ENCODE data around the gene MAPK7.

Gene MAPK7

GRCh38 chr17:19363114-19363438, 15.2 kb upstream of the MAPK7 start:
- no peak for TF ChIP-seq CTCF (IDR thresholded peaks at IDR 0.05; ENCODE audit: low read depth, low read length)
- no peak for DNase-seq (ENCODE audit: low read depth in 2 of 2)
- H3K4me3 ChIP-seq (replicated peaks in 1 of 2; ENCODE audit: low read depth in 2 of 2, low read length in 2 of 2), result peak overlapping the region; percentile 65 to 76

GRCh38 chr17:19363460-19364035, 14.8 kb upstream of the MAPK7 start:
- H3K4me3 ChIP-seq (replicated peaks in 1 of 2; ENCODE audit: low read depth in 2 of 2, low read length in 2 of 2), result no peak overlapping the region
- no peak for TF ChIP-seq CTCF (IDR thresholded peaks at IDR 0.05; ENCODE audit: low read depth, low read length)
- no peak for DNase-seq (ENCODE audit: low read depth in 2 of 2)

- no peak overlapping the region for H3K4me3 ChIP-seq (replicated peaks in 1 of 2; ENCODE audit: low read depth in 2 of 2, low read length in 2 of 2)
- TF ChIP-seq CTCF (IDR thresholded peaks at IDR 0.05; ENCODE audit: low read depth, low read length), result no peak
- no peak for DNase-seq (ENCODE audit: low read depth in 2 of 2)
Observed at GRCh38 chr17:19364699-19365498, 13.4 kb upstream of the MAPK7 start.

- no peak for DNase-seq (ENCODE audit: low read depth in 2 of 2)
- TF ChIP-seq CTCF (IDR thresholded peaks at IDR 0.05; ENCODE audit: low read depth, low read length), result no peak
- H3K4me3 ChIP-seq (replicated peaks in 1 of 2; ENCODE audit: low read depth in 2 of 2, low read length in 2 of 2), result no peak overlapping the region
Observed at GRCh38 chr17:19365499-19365817, 12.8 kb upstream of the MAPK7 start.

- TF ChIP-seq CTCF (IDR thresholded peaks at IDR 0.05; ENCODE audit: low read depth, low read length), result no peak
- H3K4me3 ChIP-seq (replicated peaks in 1 of 2; ENCODE audit: low read depth in 2 of 2, low read length in 2 of 2), result no peak overlapping the region
- no peak for DNase-seq (ENCODE audit: low read depth in 2 of 2)
Observed at GRCh38 chr17:19365833-19366636, 12.3 kb upstream of the MAPK7 start.

- DNase-seq (ENCODE audit: low read depth in 2 of 2), result no peak
- no peak overlapping the region for H3K4me3 ChIP-seq (replicated peaks in 1 of 2; ENCODE audit: low read depth in 2 of 2, low read length in 2 of 2)
- no peak for TF ChIP-seq CTCF (IDR thresholded peaks at IDR 0.05; ENCODE audit: low read depth, low read length)
Observed at GRCh38 chr17:19366637-19366972, 11.7 kb upstream of the MAPK7 start.
